Measurements from ENCODE around the gene SERTAD2.

SERTAD2 gene

DNA sequence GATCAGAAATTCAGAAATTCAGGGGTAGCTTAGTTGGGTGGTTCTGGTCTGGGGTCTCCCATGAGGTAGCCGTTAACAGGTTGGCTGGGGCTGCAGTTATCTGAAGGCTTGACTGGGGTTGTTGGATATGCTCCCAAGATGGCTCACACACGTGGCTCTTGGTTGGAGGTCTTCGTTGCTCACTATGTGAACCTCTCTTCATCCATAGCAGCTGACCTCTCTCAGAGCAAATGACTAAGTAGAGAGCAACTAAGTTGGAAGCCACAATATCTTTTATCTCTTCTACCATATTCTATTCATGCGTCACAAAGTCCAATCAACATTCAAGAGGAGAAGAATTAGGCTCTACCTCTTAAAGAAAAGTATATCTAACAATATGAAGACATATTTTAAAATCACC, 38.7 kb upstream of the SERTAD2 start:
- no peaks in the 10 kb centered on the region for H3K36me3 ChIP-seq (ENCODE audit: insufficient read depth)
- no peaks in the 10 kb centered on the region for H3K4me1 ChIP-seq (ENCODE audit: low read depth, poor library complexity, severe bottlenecking)
- H4K20me1 ChIP-seq (ENCODE audit: insufficient read depth) = no peaks in the 10 kb centered on the region

DNA sequence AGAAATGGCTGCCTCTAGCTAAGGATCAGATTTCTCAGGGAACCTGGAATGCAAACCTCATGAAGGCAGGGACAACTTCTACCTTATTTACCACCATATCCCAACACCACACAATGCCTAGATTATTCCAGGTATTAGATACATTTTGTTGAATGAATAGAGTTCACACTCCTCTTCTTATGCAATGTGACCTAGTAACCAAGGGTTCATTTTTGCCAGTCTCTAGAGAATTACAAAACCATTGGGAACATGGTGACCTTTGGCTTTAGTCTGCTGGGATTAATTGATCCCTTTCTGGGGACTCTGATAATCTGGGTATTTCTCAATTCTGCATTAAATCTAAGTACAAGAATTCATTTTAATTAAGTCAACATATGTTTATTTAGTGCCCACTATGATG, 35.2 kb upstream of the SERTAD2 start:
- Histone ChIP-seq H3K4me3 (IDR thresholded peaks at IDR 0.05; ENCODE audit: insufficient read depth, low read depth, low read length) (no peak overlapping the region), H3K9ac (no peak overlapping the region), H3K27me3 (ENCODE audit: insufficient read depth, low read depth) (no peaks in the 10 kb centered on the region), H3K4me1 (ENCODE audit: low read depth, poor library complexity, severe bottlenecking) (no peaks in the 10 kb centered on the region), H3K27ac (no peak overlapping the region), H4K20me1 (ENCODE audit: insufficient read depth) (no peaks in the 10 kb centered on the region), H3K79me2 (ENCODE audit: insufficient read depth, low read depth) (no peaks in the 10 kb centered on the region), H3K36me3 (ENCODE audit: insufficient read depth) (no peaks in the 10 kb centered on the region), H2AFZ (ENCODE audit: low read depth) (no peak overlapping the region), H3K4me2 (no peak overlapping the region)
- TF ChIP-seq, protein P1, sequence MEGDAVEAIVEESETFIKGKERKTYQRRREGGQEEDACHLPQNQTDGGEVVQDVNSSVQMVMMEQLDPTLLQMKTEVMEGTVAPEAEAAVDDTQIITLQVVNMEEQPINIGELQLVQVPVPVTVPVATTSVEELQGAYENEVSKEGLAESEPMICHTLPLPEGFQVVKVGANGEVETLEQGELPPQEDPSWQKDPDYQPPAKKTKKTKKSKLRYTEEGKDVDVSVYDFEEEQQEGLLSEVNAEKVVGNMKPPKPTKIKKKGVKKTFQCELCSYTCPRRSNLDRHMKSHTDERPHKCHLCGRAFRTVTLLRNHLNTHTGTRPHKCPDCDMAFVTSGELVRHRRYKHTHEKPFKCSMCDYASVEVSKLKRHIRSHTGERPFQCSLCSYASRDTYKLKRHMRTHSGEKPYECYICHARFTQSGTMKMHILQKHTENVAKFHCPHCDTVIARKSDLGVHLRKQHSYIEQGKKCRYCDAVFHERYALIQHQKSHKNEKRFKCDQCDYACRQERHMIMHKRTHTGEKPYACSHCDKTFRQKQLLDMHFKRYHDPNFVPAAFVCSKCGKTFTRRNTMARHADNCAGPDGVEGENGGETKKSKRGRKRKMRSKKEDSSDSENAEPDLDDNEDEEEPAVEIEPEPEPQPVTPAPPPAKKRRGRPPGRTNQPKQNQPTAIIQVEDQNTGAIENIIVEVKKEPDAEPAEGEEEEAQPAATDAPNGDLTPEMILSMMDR (conservative IDR thresholded peaks at IDR 0.05; ENCODE audit: low read depth, low read length) = no peak

More for the DNA sequence above, 38.7 kb upstream of the SERTAD2 start:
- no peak overlapping the region for H3K27ac ChIP-seq
- TF ChIP-seq, protein P1 (conservative IDR thresholded peaks at IDR 0.05; ENCODE audit: low read depth, low read length) = no peak
- H3K27me3 ChIP-seq (ENCODE audit: insufficient read depth, low read depth) = no peaks in the 10 kb centered on the region
- no peak overlapping the region for H3K4me3 ChIP-seq (IDR thresholded peaks at IDR 0.05; ENCODE audit: insufficient read depth, low read depth, low read length)
- H2AFZ ChIP-seq (ENCODE audit: low read depth) = no peak overlapping the region
- H3K79me2 ChIP-seq (ENCODE audit: insufficient read depth, low read depth) = no peaks in the 10 kb centered on the region
- H3K9ac ChIP-seq = no peak overlapping the region
- no peak overlapping the region for H3K4me2 ChIP-seq

DNA sequence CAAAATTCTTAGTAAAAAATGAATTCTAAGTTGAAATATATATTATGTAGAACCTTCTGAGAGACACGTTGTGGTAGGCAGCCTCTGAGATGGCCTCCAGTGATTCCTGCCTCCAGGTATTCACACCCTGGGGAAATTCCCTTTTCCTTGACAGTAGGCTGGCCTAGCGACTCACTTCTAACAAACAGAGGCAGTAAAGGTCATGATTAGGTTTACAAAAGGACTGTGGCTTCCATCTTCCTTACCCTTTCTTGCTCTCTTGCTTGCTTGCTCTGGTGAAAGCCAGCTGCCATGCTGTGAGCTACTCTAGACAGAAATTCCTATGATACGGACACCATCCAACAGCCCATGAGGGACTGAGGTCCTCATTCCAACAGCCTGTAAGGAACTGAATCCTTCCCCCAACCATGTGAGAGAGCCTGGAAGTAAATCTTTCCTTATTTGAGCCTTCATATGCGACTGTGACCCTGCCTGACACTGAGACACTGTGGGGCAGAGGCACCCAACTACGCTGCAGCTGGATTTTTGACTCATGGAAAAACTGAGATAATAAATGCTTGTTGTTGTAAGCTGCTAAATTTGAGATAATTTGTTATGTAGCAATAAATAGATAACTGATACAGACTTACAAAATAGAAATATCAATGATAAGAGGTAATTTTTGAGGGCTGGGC, 32.7 kb upstream of the SERTAD2 start:
- Histone ChIP-seq H3K79me2 (ENCODE audit: insufficient read depth, low read depth) (no peaks in the 10 kb centered on the region), H4K20me1 (ENCODE audit: insufficient read depth) (no peaks in the 10 kb centered on the region), H3K4me1 (ENCODE audit: low read depth, poor library complexity, severe bottlenecking) (no peaks in the 10 kb centered on the region), H3K4me3 (IDR thresholded peaks at IDR 0.05; ENCODE audit: insufficient read depth, low read depth, low read length) (no peak overlapping the region), H3K27ac (no peak overlapping the region), H3K9ac (no peak overlapping the region), H3K4me2 (no peak overlapping the region), H3K36me3 (ENCODE audit: insufficient read depth) (no peaks in the 10 kb centered on the region), H2AFZ (ENCODE audit: low read depth) (no peak overlapping the region), H3K27me3 (ENCODE audit: insufficient read depth, low read depth) (no peaks in the 10 kb centered on the region)
- TF ChIP-seq, protein P1 (conservative IDR thresholded peaks at IDR 0.05; ENCODE audit: low read depth, low read length) = no peak

DNA sequence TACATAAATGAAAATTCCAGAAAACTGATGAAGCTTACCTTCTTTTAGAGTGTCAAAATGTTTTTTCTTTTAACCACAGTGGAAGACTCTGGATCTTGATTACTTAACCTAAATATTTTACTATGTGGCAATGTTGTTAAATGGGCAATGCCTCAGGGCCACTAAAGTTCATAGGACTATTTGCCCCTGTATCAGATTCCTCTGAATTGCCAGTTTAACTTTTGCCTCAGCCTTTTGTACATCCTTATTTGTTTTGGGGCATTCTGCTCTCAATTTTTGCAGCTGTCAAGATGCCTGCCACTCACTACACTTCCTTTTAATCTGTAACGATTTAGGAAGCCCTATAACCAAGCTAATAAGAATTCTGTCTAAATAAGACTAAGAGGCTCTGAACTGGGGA, 31.7 kb upstream of the SERTAD2 start:
- no peaks in the 10 kb centered on the region for H3K4me1 ChIP-seq (ENCODE audit: low read depth, poor library complexity, severe bottlenecking)
- no peak overlapping the region for H2AFZ ChIP-seq (ENCODE audit: low read depth)
- H3K27ac ChIP-seq = no peak overlapping the region
- H3K79me2 ChIP-seq (ENCODE audit: insufficient read depth, low read depth) = no peaks in the 10 kb centered on the region
- TF ChIP-seq, protein P1 (conservative IDR thresholded peaks at IDR 0.05; ENCODE audit: low read depth, low read length) = no peak
- H3K9ac ChIP-seq = no peak overlapping the region
- H3K4me2 ChIP-seq = no peak overlapping the region
- H3K4me3 ChIP-seq (IDR thresholded peaks at IDR 0.05; ENCODE audit: insufficient read depth, low read depth, low read length) = no peak overlapping the region
- no peaks in the 10 kb centered on the region for H4K20me1 ChIP-seq (ENCODE audit: insufficient read depth)
- H3K27me3 ChIP-seq (ENCODE audit: insufficient read depth, low read depth) = no peaks in the 10 kb centered on the region
- H3K36me3 ChIP-seq (ENCODE audit: insufficient read depth) = no peaks in the 10 kb centered on the region

All from KMS-11 (cell line).